ENCODE measurements around the gene FOLR2.
"Not testable (repeated sequence)": the region's sequence is repeated elsewhere in the genome, so short reads cannot be mapped to it uniquely, and the experiment has no call there.

The FOLR2 gene

DNA sequence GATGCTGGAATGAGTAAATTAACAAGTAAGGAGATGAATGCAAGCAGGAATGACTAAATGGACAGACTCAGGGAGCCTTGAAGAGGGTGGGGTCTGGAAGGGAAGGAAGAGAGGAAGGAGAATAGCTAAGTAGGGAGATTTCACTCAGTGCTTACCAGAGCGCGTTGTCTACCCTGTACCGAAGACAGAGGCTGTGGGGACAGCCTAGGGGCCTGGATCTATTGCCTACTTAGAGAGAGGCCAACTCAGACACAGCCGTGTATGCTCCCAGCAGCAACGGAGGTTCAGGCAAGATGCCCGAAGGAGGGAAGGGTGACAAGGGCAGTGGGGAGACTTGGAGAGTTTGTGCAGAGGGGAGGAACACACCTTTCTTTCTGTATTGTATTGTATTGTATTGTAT lies at the start of gene FOLR2:
FOLR2 (plus strand) TSS at position 157 of the 400 bp plus-strand sequence. CDS start 1,791 bp downstream, outside the sequence.
- no peak for DNase-seq

DNA sequence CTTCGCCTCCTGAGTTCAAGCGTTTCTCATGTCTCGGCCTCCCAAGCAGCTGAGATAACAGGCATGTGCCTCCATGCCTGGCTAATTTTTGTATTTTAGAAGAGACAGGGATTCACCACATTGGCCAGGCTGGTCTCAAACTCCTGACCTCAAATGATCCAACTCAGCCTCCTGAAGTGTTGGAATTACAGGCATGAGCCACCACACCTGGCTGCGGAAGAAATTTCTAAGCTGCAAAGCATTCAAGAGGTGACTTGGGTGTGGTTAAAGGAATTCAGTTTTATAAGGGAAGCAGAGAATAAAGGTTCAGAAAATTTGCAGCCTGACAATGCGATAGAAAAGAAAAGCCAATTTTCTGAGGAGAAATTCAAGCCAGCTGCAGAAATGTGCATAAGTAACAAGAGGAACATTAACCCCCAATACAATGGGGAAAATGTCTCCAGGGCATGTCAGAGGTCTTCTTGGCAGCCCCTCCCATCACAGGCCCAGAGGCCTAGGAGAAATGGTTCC lies 47.5 kb upstream of the FOLR2 start:
- DNase-seq = not testable (repeated sequence)

DNA sequence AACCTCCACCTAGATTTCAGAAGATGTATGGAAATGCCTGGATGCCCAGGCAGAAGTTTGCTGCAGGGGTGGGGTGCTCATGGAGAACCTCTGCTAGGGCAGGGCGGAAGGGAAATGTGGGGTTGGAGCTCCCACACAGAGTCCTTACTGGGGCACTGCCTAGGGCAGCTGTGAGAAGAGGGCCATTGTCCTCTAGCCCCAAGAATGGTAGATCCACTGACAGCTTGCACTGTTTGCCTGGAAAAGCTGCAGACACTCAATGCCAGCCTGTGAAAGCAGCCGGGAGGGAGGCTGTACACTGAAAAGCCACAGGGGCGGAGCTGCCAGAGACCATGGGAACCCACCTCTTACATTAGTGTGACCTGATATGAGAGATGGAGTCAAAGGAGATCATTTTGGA lies 46.8 kb upstream of the FOLR2 start:
- not testable (repeated sequence) for DNase-seq

GRCh38 chr11:72172043-72172442 lies 44.6 kb upstream of the FOLR2 start:
- not testable (repeated sequence) for DNase-seq

DNA sequence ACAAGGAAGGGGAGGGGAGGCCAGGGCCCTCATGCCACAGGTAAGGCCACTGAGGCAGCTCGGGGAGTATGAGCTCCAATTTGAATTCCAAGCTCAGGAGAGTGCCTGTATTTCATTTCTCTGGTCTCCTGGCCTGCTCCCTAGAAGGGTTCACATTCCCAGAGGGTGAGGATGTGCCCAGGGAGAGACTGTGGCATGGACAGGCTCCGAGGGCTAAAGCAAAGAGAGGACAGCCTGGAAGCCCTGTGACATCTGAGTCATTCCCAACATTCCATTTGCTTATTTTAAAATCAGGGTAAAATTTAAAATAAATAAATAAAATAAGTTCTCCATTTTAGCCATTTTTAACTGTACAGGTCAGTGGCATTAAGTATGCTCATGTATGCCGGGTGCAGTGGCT lies 43.3 kb upstream of the FOLR2 start:
- DNase-seq = no peak

DNA sequence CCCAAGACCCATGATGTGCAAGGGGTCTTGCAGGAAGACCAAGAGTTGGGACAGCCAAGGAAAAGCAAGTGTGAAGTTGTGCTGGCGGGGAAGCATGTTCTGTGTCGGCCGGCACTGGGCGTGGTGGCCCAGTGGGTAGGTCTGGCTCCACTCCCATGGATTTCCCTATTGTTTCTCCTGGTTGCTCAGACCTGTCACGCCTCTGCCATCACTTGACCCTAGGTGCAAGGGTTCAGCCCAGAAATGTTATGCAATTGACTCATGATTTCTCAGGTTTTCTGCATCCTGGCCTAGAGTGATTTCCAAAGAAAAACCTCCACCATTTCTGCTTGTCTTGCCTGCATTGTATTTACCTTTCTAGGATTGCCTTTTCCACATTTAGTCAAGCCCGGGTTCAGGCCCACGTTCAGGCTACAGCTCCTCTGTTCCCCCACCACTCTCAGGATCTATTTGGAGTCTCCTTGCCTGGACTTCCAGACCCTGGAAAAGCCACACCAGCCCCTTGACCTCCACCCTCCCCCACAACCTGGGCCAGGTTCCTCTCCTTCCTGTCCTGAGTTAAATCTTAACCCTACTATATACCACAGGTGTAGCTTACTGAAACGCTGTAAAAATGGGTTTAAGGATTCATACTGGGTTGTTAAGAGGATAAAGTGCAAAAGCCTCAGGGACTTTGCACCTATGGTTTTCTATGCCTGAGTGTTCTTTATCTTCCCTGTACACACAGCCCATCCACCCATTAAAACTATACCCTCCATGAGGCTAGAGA lies 42.1 kb upstream of the FOLR2 start:
- DNase-seq = no peak

DNA sequence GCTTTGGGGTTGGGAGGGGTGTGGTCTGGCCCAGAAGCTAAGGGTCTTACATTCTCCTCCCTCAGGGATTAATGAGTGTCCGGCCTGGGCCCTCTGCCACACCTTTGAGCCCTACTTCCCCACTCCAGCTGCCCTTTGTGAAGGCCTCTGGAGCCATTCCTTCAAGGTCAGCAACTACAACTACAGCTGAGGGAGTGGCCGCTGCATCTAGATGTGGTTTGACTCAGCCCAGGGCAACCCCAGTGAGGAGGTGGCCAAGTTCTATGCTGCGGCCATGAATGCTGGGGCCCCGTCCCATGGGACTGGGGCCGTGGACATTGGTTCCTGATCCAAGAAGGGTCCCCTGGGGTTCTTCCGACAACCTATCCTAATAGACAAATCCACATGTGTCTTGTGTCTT lies 38.9 kb upstream of the FOLR2 start:
- no peak for DNase-seq

- DNase-seq = no peak
These were observed 37.4 kb upstream of the FOLR2 start for GRCh38 chr11:72179049-72179803.

GRCh38 chr11:72179804-72180396 lies 36.7 kb upstream of the FOLR2 start:
- no peak for DNase-seq

DNA sequence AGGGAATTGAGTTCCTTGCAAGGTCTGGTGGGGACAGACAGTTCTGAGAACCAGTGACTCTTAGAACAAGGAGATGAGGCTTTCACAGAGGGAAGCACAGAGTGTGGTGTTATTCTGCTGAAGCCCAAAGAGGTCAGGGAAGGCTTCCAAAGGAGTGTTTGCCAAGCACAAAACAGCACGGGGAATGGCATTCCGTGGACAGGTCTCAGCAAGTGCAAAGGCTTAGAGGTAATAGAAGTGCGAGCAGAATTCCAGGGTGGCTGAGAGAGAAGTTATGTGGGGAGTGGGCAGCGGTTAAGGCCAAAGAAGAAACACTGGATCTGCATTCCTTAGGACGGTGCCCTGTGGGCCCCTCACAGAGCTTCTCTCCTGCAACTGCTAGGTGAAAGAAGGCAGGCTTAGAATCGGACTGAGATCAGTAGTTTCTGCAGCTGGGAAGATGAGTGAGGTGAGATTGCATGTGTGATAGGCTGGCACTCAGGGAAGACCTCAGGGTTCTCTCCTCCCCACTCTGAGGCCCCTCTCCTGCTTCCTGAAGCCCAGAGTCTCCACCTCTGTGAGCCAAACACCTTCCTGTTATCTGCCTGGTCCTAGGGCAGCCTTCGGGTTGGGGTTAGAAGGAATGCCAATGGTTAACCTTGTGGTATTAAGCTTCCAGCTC lies 35.6 kb upstream of the FOLR2 start:
- DNase-seq = not testable (repeated sequence)

GRCh38 chr11:72181553-72181958 lies 35.0 kb upstream of the FOLR2 start:
- DNase-seq = not testable (repeated sequence)

DNA sequence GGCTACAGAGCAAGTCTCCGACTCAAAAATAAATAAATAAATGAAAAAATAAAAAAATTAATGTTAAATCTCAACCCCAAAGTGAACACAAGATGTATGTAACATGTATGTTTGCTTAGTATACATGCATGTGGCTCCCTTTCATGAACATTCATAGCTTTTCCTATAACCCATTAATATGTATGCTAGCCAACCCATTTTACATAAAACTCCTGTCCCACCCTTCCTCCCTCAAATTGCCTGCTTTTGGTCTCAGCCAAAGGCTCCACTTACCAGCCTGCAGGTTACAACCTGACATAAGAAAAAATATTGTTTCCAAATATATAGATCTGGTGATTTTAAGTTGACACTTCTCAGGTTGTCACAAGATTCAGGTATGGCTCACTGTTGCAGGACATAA lies 28.3 kb upstream of the FOLR2 start:
- no peak for DNase-seq

GRCh38 chr11:72189455-72190250 lies 26.9 kb upstream of the FOLR2 start:
- DNase-seq = no peak

DNA sequence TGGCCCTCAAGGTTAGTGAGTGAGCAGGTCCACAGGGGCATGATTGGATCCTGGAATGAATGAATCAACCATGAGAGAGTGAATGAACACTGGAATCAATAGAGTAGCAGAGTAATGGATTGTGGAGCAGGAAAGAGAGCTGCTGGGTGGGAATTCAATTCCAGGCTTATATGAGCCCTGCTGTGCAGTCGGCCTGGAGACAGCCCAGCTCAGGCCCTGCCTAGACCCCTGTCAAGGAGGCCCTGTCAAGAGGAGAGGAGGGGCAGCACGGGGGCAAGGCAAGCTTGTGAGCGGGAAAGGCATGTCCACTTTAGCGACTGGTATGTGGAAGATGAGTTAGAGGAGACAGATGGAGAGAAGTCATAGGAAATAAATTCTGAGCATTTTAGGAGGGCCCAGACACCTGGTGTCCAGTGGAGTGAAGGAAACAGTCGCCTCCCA lies 25.9 kb upstream of the FOLR2 start:
- DNase-seq = no peak

GRCh38 chr11:72191961-72192381 lies 24.6 kb upstream of the FOLR2 start, which contains the start of gene FOLR1:
TSS of gene FOLR1 (plus strand) at chr11:72192140. CDS start at chr11:72192174, 34 bp downstream.
- no peak for DNase-seq

- DNase-seq = no peak
These were observed 20.9 kb upstream of the FOLR2 start for GRCh38 chr11:72195518-72196270.

- not testable (repeated sequence) for DNase-seq
These were observed 15.1 kb upstream of the FOLR2 start for GRCh38 chr11:72201445-72201844.

DNA sequence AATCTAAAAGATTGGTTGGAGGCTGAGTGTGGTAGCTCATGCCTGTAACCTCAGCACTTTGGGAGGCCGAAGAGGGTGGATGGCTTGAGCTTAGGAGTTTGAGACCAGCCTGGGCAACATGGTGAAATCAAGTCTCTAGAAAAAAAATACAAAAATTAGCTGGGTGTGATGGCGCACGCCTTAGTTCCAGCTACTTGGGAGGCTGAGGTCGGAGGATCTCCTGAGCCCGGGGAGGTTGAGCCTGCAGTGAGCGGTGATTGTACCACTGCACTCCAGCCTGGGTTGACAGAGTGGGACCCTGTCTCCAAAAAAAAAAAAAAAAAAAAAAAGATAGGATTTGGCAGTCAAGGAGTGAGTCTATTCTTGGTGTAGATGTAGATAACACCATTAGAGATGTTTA lies 14.0 kb upstream of the FOLR2 start:
- no peak for DNase-seq

DNA sequence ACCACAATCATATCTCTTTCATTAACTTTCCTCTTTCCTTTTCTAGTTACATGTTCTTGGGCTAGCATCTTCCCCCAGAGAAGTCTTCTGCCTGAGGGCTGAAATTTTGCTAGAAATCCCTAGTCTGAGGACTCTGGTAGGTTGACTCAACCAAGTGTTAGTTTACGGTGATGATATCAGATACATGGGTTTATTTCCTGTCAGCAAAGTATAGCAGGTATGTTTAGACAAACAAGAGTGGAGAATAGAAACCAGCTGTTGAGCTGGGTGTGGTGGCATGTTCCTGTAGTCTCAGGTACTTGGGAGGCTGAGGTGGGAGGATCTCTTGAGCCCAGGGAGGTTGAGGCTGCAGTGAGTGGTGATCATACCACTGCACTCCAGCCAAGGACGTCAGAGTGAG lies 13.4 kb upstream of the FOLR2 start:
- no peak for DNase-seq

DNA sequence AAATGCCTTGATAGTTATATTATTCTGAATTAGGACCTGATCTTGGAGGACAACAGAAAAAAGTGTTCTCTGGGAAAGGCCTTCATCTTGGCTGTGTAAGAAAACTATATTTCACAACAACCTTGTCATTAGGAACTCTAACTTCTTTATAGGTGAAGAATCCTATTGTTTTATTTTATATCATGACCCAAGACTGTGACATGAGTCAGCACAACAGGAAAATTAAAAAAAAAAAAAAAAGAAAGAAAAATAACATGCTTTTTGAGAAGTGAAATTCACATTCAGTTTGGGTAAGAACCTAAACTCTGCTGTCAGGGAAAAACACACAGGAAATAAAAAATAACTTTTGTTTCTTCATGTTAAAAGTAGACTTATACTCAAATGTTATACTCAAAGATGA lies 11.7 kb upstream of the FOLR2 start:
- DNase-seq = no peak

DNA sequence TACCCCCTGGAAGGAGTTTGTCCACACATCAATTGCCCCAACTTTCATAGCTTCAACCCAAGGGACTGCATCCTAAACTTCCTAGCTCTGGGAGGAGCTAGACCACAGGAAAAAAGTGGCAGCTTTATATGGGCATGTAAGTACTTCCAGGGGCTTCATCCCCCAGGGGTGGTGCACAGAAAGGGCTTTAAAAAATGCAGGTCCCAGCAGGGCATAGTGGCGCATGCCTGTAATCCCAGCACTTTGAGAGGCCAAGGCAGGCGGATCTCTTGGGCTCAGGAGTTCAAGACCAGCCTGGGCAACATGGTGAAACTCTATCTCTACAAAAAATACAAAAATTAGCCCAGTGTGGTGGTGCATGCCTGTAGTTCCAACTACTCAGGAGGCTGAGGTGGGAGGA lies 9.8 kb upstream of the FOLR2 start:
- not testable (repeated sequence) for DNase-seq

All from NCI-H510A (cell line).